Peyer's patch (tissue), 4 donors: ENCODE results near the gene PEA15. TPM values are rescaled to one million over a fixed set of nuclear protein-coding genes. Genes with fewer than 3 reads are reported as not detected.
A peak's percentile ranks its signal among the peaks of the same experiment; 100 is the strongest.

Source experiments
- DNase-seq, 3 donors: peaks; one replicate each; pipeline ENCODE4 v3.0.0-alpha.2; 2017 to 2019
- H3K27ac ChIP-seq, 4 donors: fragments of 200-600 bp; sonication (generic); one replicate each; pipeline ENCODE4 v1.5.1; 2016 to 2019
- H3K27me3 ChIP-seq, 2 donors: fragments of 200-600 bp; sonication (generic); one replicate each; pipeline ENCODE4 v1.5.1; 2019
- H3K36me3 ChIP-seq, 3 donors: fragments of 200-600 bp; sonication (generic); one replicate each; pipeline ENCODE4 v1.5.1; 2016 to 2019
- H3K4me1 ChIP-seq, 4 donors: fragments of 200-600 bp; sonication (generic); one replicate each; pipeline ENCODE4 v1.5.1; 2016 to 2019
- H3K4me3 ChIP-seq, 4 donors: fragments of 200-600 bp; sonication (generic); 1 replicate in 3 of 4; 2 replicates in 1 of 4; pipeline ENCODE4 v1.5.1; 2016 to 2019; ENCODE audit warnings: mild to moderate bottlenecking in 1 of 4
- H3K9me3 ChIP-seq, 4 donors: fragments of 200-600 bp; sonication (generic); one replicate each; pipeline ENCODE4 v1.5.1; 2016 to 2019; ENCODE audit warnings: mild to moderate bottlenecking in 1 of 4
- CTCF ChIP-seq, 6 experiments: fragments of 450-650 bp in 4 of 6; fragments of 200-600 bp in 2 of 6; sonication (generic) in 1 of 6; IDR thresholded peaks; one replicate each; pipeline ENCODE4 v1.5.1; 2017 to 2019; ENCODE audit warnings: antibody characterized with exemption in 6 of 6, mild to moderate bottlenecking in 3 of 6, moderate library complexity in 1 of 6
- POLR2A ChIP-seq, 2 donors: fragments of 450-650 bp; IDR thresholded peaks; one replicate each; pipeline ENCODE4 v1.5.1; 2017; ENCODE audit warnings: antibody characterized with exemption in 2 of 2, mild to moderate bottlenecking in 2 of 2, moderate library complexity in 2 of 2
- total RNA-seq, 4 donors: library from RNA; depleted of rRNA; stranded (reverse); fragments of >200 nt; gene quantifications; one replicate each; pipeline ENCODE4 v1.1.0, GENCODE V29; 2016

PEA15 gene
- total RNA-seq, 4 donors from 2014 or later: 10.2 to 34.7 (median 17.3) TPM

GRCh38 chr1:160209321-160210046, 4.3 kb downstream of the PEA15 start:
- H3K9me3 ChIP-seq: no peaks in the 10 kb centered on the region
- no peak for DNase-seq
- peaks cover 0 to 42% (median 0%) of the 10 kb centered on the region in 3 donors for H3K36me3 ChIP-seq
- TF ChIP-seq POLR2A (IDR thresholded peaks at IDR 0.05) (no peak), CTCF (IDR thresholded peaks at IDR 0.05) (no peak)
- peak overlapping the region in 1 of 4 donors; percentile 46 for H3K27ac ChIP-seq
- H3K4me1 ChIP-seq: peaks cover 0 to 28% (median 5%) of the 10 kb centered on the region in 4 donors
- H3K27me3 ChIP-seq: no peaks in the 10 kb centered on the region
- H3K4me3 ChIP-seq: no peak overlapping the region

GRCh38 chr1:160210561-160210960, 5.4 kb downstream of the PEA15 start:
- Histone ChIP-seq H3K9me3 (no peaks in the 10 kb centered on the region), H3K36me3 (peaks cover 0 to 53% (median 0%) of the 10 kb centered on the region in 3 donors), H3K27me3 (no peaks in the 10 kb centered on the region), H3K4me1 (peaks cover 0 to 23% (median 5%) of the 10 kb centered on the region in 4 donors), H3K27ac (no peak overlapping the region), H3K4me3 (no peak overlapping the region)
- peak in 1 of 3 donors; percentile 42 for DNase-seq
- no peak for TF ChIP-seq POLR2A (IDR thresholded peaks at IDR 0.05)
- no peak for TF ChIP-seq CTCF (IDR thresholded peaks at IDR 0.05)

GRCh38 chr1:160211046-160211790, 6.0 kb downstream of the PEA15 start:
- no peak for DNase-seq
- H3K4me1 ChIP-seq: peaks cover 0 to 18% (median 4%) of the 10 kb centered on the region in 4 donors
- no peak for TF ChIP-seq CTCF (IDR thresholded peaks at IDR 0.05)
- no peak for TF ChIP-seq POLR2A (IDR thresholded peaks at IDR 0.05)
- no peak overlapping the region for H3K4me3 ChIP-seq
- peaks cover 0 to 59% (median 0%) of the 10 kb centered on the region in 3 donors for H3K36me3 ChIP-seq
- no peaks in the 10 kb centered on the region for H3K9me3 ChIP-seq
- no peak overlapping the region for H3K27ac ChIP-seq
- no peaks in the 10 kb centered on the region for H3K27me3 ChIP-seq

- H3K9me3 ChIP-seq: no peaks in the 10 kb centered on the region
- H3K27me3 ChIP-seq: no peaks in the 10 kb centered on the region
- no peak overlapping the region for H3K27ac ChIP-seq
- no peak for DNase-seq
- H3K4me3 ChIP-seq: no peak overlapping the region
- H3K4me1 ChIP-seq: peaks cover 0 to 40% (median 0%) of the 10 kb centered on the region in 4 donors
- peaks cover 0 to 88% (median 0%) of the 10 kb centered on the region in 3 donors for H3K36me3 ChIP-seq
- TF ChIP-seq POLR2A (IDR thresholded peaks at IDR 0.05) (no peak), CTCF (IDR thresholded peaks at IDR 0.05) (no peak)
Measured at GRCh38 chr1:160214481-160215140, 9.4 kb downstream of the PEA15 start.

- Histone ChIP-seq H3K4me3 (no peak overlapping the region), H3K9me3 (no peaks in the 10 kb centered on the region), H3K27ac (no peak overlapping the region), H3K4me1 (peaks cover 0 to 28% (median 0%) of the 10 kb centered on the region in 4 donors), H3K36me3 (peaks cover 0 to 99% (median 0%) of the 10 kb centered on the region in 3 donors), H3K27me3 (no peaks in the 10 kb centered on the region)
- no peak for DNase-seq
- TF ChIP-seq CTCF (IDR thresholded peaks at IDR 0.05): no peak
- no peak for TF ChIP-seq POLR2A (IDR thresholded peaks at IDR 0.05)
Measured at GRCh38 chr1:160216301-160216700, 11.1 kb downstream of the PEA15 start.
